Esophagus muscularis mucosa (tissue), 3 donors: ENCODE data around the gene CUL4B.

Experiments used
- POLR2AphosphoS5 ChIP-seq, 2 donors: sonication (generic); formaldehyde crosslinking; IDR thresholded peaks; one replicate each; pipeline ENCODE4 v1.6.1; 2017; ENCODE audit warnings: antibody characterized with exemption in 2 of 2
- TF ChIP-seq, protein P1 (sequence below), 3 experiments: fragments of 200-600 bp in 2 of 3; fragments of 450-650 bp in 1 of 3; sonication (generic) in 2 of 3; IDR thresholded peaks; one replicate each; pipeline ENCODE4 v1.5.1; 2017 to 2019; ENCODE audit warnings: antibody characterized with exemption in 3 of 3, mild to moderate bottlenecking in 2 of 3, moderate library complexity in 1 of 3

DNA sequence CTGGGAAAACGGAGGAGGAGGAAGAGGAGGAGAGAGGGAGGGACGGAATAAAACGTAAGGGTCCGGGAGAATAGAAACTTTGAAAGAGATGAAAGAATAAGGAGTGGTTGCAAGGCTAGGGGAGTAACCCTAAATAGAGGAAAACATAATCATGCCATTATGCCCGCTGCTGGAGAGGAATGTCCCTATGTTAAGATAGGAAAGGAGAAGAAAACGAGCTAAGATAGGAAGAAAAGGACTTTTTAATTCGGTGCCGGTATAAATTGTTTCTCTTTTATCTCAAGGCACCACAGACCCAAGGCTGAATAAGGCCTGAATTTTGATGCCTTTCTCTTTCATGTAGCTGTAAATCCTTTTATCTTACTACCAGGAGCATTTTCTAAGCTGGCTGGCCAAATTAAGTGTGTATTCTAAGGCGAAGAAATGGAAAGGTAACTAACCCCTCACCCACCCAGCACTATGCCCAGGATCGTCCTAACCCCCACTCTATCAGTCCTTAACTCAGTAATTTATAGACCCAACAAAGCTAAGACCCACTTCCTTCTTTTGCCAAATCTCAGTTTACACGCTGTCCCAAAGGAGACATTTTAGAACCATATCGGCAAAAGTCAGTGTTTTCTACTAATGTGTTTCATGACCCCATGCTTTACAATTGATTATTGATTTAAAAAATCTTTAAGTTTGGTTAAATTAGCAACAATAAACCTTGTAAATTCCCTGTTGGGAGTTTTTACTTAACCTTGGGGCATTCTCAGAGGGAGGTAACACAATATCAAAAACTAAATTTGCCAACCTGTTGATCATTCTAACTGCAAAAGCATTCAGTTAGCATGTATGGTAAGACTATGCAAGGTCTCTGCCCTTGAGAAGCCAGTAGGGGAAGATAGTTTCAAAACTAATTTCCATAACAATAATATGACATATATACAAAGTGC lies 1.1 kb upstream of the CUL4B start:
- TF ChIP-seq POLR2AphosphoS5 (IDR thresholded peaks at IDR 0.05), result peak; percentile 27 to 61
- TF ChIP-seq, protein P1, sequence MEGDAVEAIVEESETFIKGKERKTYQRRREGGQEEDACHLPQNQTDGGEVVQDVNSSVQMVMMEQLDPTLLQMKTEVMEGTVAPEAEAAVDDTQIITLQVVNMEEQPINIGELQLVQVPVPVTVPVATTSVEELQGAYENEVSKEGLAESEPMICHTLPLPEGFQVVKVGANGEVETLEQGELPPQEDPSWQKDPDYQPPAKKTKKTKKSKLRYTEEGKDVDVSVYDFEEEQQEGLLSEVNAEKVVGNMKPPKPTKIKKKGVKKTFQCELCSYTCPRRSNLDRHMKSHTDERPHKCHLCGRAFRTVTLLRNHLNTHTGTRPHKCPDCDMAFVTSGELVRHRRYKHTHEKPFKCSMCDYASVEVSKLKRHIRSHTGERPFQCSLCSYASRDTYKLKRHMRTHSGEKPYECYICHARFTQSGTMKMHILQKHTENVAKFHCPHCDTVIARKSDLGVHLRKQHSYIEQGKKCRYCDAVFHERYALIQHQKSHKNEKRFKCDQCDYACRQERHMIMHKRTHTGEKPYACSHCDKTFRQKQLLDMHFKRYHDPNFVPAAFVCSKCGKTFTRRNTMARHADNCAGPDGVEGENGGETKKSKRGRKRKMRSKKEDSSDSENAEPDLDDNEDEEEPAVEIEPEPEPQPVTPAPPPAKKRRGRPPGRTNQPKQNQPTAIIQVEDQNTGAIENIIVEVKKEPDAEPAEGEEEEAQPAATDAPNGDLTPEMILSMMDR (IDR thresholded peaks at IDR 0.05), result no peak
